SK-MEL-5 (cell line): ENCODE data around the gene STARD9. TPM values are rescaled to one million over a fixed set of nuclear protein-coding genes. Genes with fewer than 3 reads are reported as not detected.
"Not testable (repeated sequence)": the region's sequence is repeated elsewhere in the genome, so short reads cannot be mapped to it uniquely, and the experiment has no call there.

Experiments used
- DNase-seq: peaks from one replicate; pipeline ENCODE4 v3.0.0-alpha.2; 2016; ENCODE audit warnings: low read depth, low spot score
- in situ Hi-C: cut with HindIII; loops from 2 replicates; pipeline ENCODE4 v1.10.0; 2016; ENCODE audit warnings: low sequenced_read_pairs, high pct_unique_total_duplicates, low pct_unique_long_range_greater_than_20kb
- total RNA-seq: library from RNA; depleted of rRNA; stranded (reverse); fragments of >200 nt; shearing (Covaris generic); gene quantifications from 2 replicates; pipeline ENCODE4 v1.2.3, GENCODE V29; 2014; rRNA removed

STARD9 gene
- total RNA-seq, 1 experiment from 2014 or later = 2.1 TPM

GRCh38 chr15:42764154-42764731 is 188.8 kb downstream of the STARD9 start:
- in situ Hi-C loops, DNase-seq: not testable (repeated sequence)

GRCh38 chr15:42766109-42766508 is 190.7 kb downstream of the STARD9 start:
- DNase-seq, in situ Hi-C loops: not testable (repeated sequence)

Other genes with a start within 250 kb of the STARD9 start
- gene CAPN3, start 216.1 kb upstream of the STARD9 start, total RNA-seq = 640 and 659 TPM in 2 replicates
- gene ZNF106, start 84.5 kb upstream of the STARD9 start, total RNA-seq = 173 and 184 TPM in 2 replicates
- gene SNAP23, start 80.0 kb upstream of the STARD9 start, total RNA-seq = 62.8 and 68.8 TPM in 2 replicates
- gene LRRC57, start 26.8 kb upstream of the STARD9 start, total RNA-seq = 11.3 and 12.5 TPM in 2 replicates
- 36.2 and 42.0 TPM in 2 replicates for gene HAUS2, start 26.8 kb upstream of the STARD9 start, total RNA-seq
- gene CDAN1, start 161.5 kb downstream of the STARD9 start, total RNA-seq = 8.7 and 11.8 TPM in 2 replicates